WI38 (cell line): ENCODE measurements around the gene CCDC91.
"Not testable (repeated sequence)": the region's sequence is repeated elsewhere in the genome, so short reads cannot be mapped to it uniquely, and the experiment has no call there.

ENCODE experiments used
- H3K4me3 ChIP-seq: 2 replicates; pipeline ENCODE4 v1.5.1; 2011; ENCODE audit warnings: low read depth, mild to moderate bottlenecking, control low read depth, low read length
- TF ChIP-seq, protein P1 (sequence below): IDR thresholded peaks from 2 replicates; pipeline ENCODE4 v1.5.1; 2012; ENCODE audit warnings: low read depth, mild to moderate bottlenecking, control low read depth, low read length

The CCDC91 gene

DNA sequence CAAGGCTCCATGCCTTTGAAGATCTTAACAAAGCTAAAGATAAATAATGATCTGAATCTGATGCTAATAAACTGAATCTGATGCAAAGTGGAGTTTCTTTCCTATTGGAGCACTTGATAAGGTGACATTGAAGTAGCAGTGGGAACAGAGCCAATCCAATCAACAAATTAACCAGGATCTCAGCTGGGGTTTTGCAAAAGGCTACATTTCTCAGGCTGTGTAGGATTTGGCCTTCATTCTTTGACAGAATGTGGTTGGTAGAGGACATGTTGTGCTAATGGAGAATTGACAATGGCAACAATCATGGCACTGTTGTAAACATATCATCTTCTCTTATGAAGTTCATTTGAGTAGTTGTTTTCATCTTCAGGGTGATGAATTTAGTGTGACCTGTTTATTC, 164.9 kb downstream of the CCDC91 start:
- TF ChIP-seq, protein P1, sequence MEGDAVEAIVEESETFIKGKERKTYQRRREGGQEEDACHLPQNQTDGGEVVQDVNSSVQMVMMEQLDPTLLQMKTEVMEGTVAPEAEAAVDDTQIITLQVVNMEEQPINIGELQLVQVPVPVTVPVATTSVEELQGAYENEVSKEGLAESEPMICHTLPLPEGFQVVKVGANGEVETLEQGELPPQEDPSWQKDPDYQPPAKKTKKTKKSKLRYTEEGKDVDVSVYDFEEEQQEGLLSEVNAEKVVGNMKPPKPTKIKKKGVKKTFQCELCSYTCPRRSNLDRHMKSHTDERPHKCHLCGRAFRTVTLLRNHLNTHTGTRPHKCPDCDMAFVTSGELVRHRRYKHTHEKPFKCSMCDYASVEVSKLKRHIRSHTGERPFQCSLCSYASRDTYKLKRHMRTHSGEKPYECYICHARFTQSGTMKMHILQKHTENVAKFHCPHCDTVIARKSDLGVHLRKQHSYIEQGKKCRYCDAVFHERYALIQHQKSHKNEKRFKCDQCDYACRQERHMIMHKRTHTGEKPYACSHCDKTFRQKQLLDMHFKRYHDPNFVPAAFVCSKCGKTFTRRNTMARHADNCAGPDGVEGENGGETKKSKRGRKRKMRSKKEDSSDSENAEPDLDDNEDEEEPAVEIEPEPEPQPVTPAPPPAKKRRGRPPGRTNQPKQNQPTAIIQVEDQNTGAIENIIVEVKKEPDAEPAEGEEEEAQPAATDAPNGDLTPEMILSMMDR: no peak
- H3K4me3 ChIP-seq: no peak overlapping the region

DNA sequence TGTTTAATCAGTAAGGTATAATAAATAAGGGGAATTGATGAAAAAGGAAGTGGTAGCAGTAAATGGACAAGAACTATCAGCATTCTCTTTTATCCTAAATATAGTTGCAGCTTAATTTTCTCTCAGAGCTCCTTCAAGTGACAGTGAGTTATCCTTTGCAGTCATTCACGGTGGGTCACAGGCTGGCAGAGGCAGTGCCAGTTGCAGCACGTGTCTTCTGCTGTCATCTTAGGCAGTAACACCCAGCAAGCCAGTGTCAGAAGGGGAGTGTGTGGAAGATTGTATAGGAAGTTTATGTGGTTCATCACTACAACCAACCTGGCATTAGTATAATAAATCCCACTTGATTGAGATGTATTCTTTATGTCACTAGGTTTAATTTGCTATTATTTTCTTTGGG, 170.0 kb downstream of the CCDC91 start:
- H3K4me3 ChIP-seq: no peak overlapping the region
- TF ChIP-seq, protein P1: no peak

DNA sequence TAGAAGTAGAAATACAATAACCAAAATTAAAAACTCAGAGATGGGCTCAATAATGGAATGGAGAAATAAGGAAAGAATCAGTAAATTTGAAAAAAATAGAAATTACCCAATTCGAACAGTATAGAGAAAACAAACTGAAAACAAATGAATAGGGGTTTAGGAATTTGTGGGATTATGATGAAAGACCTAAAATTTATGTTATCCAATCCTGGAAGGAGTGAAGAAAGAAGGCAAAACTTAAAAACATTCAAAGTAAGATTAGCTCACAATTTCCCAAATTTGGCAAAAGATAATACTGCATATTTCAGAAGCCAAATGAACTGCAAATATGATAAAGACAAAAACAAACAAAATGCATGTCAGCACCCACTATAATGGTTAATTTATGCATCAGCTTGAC, 177.1 kb downstream of the CCDC91 start:
- TF ChIP-seq, protein P1: no peak
- H3K4me3 ChIP-seq: no peak overlapping the region

DNA sequence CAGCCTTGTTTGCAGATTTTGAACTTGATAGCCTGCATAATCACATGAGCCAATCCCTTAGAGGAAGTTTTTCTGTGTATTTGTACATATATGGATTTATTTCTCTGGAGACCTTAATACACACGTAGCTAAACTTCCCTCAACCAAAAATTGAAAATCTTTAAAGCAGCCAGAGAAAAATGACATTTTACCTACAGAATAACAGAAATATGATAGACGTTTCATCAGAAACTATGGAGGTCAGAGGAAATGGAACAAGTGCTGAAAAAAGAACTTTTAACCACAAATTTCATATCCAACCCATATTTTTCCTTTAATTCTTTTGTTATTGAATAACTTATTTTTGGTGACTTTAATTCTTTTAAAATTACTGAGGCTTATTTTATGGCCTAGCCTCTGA, 177.7 kb downstream of the CCDC91 start:
- TF ChIP-seq, protein P1: no peak
- H3K4me3 ChIP-seq: no peak overlapping the region

DNA sequence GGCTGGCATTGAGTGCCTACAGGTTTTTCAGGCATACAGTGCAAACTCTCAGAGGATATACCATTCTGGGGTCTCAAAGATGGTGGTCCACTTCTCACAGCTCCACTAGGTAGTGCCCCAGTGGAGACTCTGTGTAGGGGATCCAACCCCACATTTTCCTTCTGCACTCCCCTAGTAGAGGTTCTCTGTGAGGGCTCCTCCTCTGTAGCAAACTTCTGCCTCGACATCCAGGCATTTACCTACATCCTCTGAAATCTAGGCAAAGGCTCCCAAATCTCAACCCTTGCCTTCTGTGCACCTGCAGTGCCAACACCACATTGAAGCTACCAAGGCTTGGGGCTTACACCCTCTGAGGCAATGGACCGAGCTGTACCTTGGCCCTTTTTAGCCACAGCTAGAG, 179.2 kb downstream of the CCDC91 start:
- TF ChIP-seq, protein P1: no peak
- no peak overlapping the region for H3K4me3 ChIP-seq

DNA sequence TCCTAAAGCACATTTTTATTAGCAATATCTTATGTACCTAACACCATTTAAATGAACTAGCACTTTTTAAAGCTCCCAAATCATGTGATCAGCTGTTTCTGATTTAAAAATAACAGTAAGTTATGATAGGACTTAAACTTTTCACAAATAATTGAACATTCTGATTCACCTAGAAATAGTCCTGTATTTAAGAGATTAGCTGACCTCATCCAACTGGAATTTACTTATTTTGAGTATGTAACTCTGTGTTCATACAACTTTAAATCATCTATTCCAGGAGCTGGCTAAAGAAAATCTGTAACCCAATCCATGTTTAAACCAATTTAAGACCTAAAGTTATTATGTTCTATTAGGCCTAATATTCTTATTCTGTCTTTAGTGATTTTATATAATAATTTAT, 184.3 kb downstream of the CCDC91 start:
- no peak overlapping the region for H3K4me3 ChIP-seq
- TF ChIP-seq, protein P1: no peak

DNA sequence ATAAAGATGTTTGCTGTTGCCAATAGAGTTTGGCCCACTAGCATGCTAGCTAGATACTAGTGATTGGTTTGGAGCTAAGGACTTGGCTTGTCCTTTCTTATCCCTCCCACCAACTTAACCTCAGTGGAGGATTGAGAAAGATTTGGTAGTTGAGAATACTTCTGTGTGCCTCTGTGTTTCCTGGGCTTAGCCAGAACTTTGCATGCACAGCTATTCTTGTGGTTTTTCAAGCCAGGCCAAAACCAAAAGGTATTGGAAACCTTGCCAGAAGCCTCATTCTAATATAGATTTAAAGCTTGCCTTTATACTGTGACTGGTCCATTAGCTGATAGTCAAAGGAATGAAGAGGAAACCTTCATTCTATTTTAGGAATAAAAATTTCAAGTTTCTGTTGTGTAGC, 188.5 kb downstream of the CCDC91 start:
- H3K4me3 ChIP-seq: no peak overlapping the region
- TF ChIP-seq, protein P1: no peak

DNA sequence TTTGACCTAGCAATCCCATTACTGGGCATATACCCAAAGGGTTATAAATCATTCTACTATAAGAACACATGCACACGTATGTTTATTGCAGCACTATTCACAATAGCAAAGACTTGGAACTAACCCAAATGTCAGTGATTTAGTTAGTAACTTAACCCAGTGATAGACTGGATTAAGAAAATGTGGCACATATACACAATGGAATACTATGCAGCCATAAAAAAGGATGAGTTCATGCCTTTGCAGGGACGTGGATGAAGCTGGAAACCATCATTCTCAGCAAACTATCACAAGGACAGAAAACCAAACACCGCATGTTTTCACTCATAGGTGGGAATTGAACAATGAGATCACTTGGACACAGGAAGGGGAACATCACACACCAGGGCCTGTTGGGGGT, 189.5 kb downstream of the CCDC91 start:
- not testable (repeated sequence) for H3K4me3 ChIP-seq
